HepG2 (cell line): ENCODE data around the gene ABHD18. TPM values are rescaled to one million over a fixed set of nuclear protein-coding genes. Genes with fewer than 3 reads are reported as not detected.
A peak's percentile ranks its signal among the peaks of the same experiment; 100 is the strongest.

Experiments
- CCAR2 ChIP-seq: fragments of 200-400 bp; formaldehyde crosslinking; optimal IDR thresholded peaks from 2 replicates; pipeline ENCODE3; 2018; ENCODE audit warnings: low read depth, mild to moderate bottlenecking, low read length, moderate library complexity
- CHD4 ChIP-seq: fragments of 200-600 bp; sonication (generic); IDR thresholded peaks from 2 replicates; pipeline ENCODE4 v1.7.0; 2017; ENCODE audit warnings: mild to moderate bottlenecking, low read length, borderline replicate concordance
- DMTF1 ChIP-seq: sonication (generic); formaldehyde crosslinking; IDR thresholded peaks from 2 replicates; pipeline ENCODE4 v1.4.0; 2020; ENCODE audit warnings: mild to moderate bottlenecking, missing genetic modification reagents
- E2F2 ChIP-seq: sonication (generic); formaldehyde crosslinking; IDR thresholded peaks from 2 replicates; pipeline ENCODE4 v1.4.0; 2020; ENCODE audit warnings: missing genetic modification reagents, borderline replicate concordance
- FOXJ3 ChIP-seq: sonication (generic); formaldehyde crosslinking; IDR thresholded peaks from 2 replicates; pipeline ENCODE4 v1.4.0; 2020; ENCODE audit warnings: missing genetic modification reagents, mild to moderate bottlenecking, borderline replicate concordance
- KLF12 ChIP-seq: sonication (generic); formaldehyde crosslinking; IDR thresholded peaks from 2 replicates; pipeline ENCODE4 v1.4.0; 2020; ENCODE audit warnings: missing genetic modification reagents, borderline replicate concordance
- NR2F1 ChIP-seq, 2 experiments: fragments of 450-650 bp in 1 of 2; formaldehyde crosslinking in 1 of 2; IDR thresholded peaks; 2 replicates each; pipeline versions ENCODE4 v1.5.0 to v1.6.1; 2016 to 2020; ENCODE audit warnings: mild to moderate bottlenecking in 1 of 2, missing compliant biosample characterization in 1 of 2, missing genetic modification reagents in 1 of 2, moderate library complexity in 1 of 2
- PHF21A ChIP-seq: sonication (generic); formaldehyde crosslinking; IDR thresholded peaks from 2 replicates; pipeline ENCODE4 v1.5.0; 2020; ENCODE audit warnings: mild to moderate bottlenecking, missing genetic modification reagents
- RBAK ChIP-seq: sonication (generic); formaldehyde crosslinking; IDR thresholded peaks from 2 replicates; pipeline ENCODE4 v1.5.1; 2020; ENCODE audit warnings: mild to moderate bottlenecking, missing genetic modification reagents
- REXO4 ChIP-seq: sonication (generic); formaldehyde crosslinking; IDR thresholded peaks from 2 replicates; pipeline ENCODE4 v1.8.0; 2022; ENCODE audit warnings: missing genetic modification reagents, mild to moderate bottlenecking, borderline replicate concordance
- SOX6 ChIP-seq, 2 experiments: fragments of 450-650 bp in 1 of 2; sonication (generic) in 1 of 2; formaldehyde crosslinking in 1 of 2; IDR thresholded peaks; 2 replicates each; pipeline versions ENCODE4 v1.4.0 to v1.6.1; 2017 to 2020; ENCODE audit warnings: antibody characterized with exemption in 1 of 2, mild to moderate bottlenecking in 1 of 2, missing genetic modification reagents in 1 of 2
- SYNCRIP ChIP-seq: fragments of 200-400 bp; formaldehyde crosslinking; IDR thresholded peaks from 2 replicates; pipeline ENCODE4 v1.6.1; 2018; ENCODE audit warnings: mild to moderate bottlenecking, low read depth, low read length; ENCODE audit not compliant: insufficient read depth
- ZNF260 ChIP-seq: sonication (generic); formaldehyde crosslinking; IDR thresholded peaks from 2 replicates; pipeline ENCODE4 v1.4.0; 2020; ENCODE audit warnings: missing genetic modification reagents, low read depth, mild to moderate bottlenecking, borderline replicate concordance
- ZNF331 ChIP-seq: sonication (generic); formaldehyde crosslinking; IDR thresholded peaks from 2 replicates; pipeline ENCODE4 v1.4.0; 2020; ENCODE audit warnings: missing genetic modification reagents
- ZNF33A ChIP-seq: sonication (generic); formaldehyde crosslinking; IDR thresholded peaks from 2 replicates; pipeline ENCODE4 v1.5.1; 2020; ENCODE audit warnings: missing genetic modification reagents, mild to moderate bottlenecking, moderate library complexity, borderline replicate concordance
- ZNF503 ChIP-seq: sonication (generic); formaldehyde crosslinking; IDR thresholded peaks from 2 replicates; pipeline ENCODE4 v1.4.0; 2020; ENCODE audit warnings: missing genetic modification reagents
- ZNF704 ChIP-seq: sonication (generic); formaldehyde crosslinking; IDR thresholded peaks from 2 replicates; pipeline ENCODE4 v1.8.1; 2023; ENCODE audit warnings: mild to moderate bottlenecking, inconsistent platforms, moderate library complexity, missing genetic modification reagents, borderline replicate concordance
- ZNF749 ChIP-seq: sonication (generic); formaldehyde crosslinking; IDR thresholded peaks from 2 replicates; pipeline ENCODE4 v1.8.0; 2022; ENCODE audit warnings: mild to moderate bottlenecking, missing genetic modification reagents, moderate library complexity, borderline replicate concordance
- ZNF850 ChIP-seq: sonication (generic); formaldehyde crosslinking; conservative IDR thresholded peaks from 2 replicates; pipeline ENCODE4 v1.9.0; 2021; ENCODE audit warnings: mild to moderate bottlenecking, missing genetic modification reagents
- ZSCAN30 ChIP-seq: sonication (generic); formaldehyde crosslinking; IDR thresholded peaks from 2 replicates; pipeline ENCODE4 v1.5.0; 2020; ENCODE audit warnings: mild to moderate bottlenecking, missing genetic modification reagents
- ZZZ3 ChIP-seq: sonication (generic); formaldehyde crosslinking; IDR thresholded peaks from 2 replicates; pipeline ENCODE4 v1.4.0; 2020; ENCODE audit warnings: missing genetic modification reagents, mild to moderate bottlenecking, borderline replicate concordance
- polyA plus RNA-seq, 8 experiments: library from polyadenylated mRNA; depleted of rRNA in 3 of 8; stranded (reverse) in 7 of 8; unstranded in 1 of 8; fragments of >200 nt; fragmentation: Illumina TruSeq in 4 of 8; extraction: Trizol in 4 of 8; gene quantifications; 2 replicates each; pipeline versions ENCODE4 v1.2.1 to v1.2.3, GENCODE V29; 2011 to 2016; ENCODE audit warnings: low read depth in 4 of 8, missing spikeins in 1 of 8, mixed read lengths in 1 of 8; ENCODE audit not compliant: insufficient read depth in 1 of 8
- total RNA-seq, 5 experiments: library from RNA; depleted of rRNA; stranded (reverse); fragments of >200 nt; fragmentation: Illumina TruSeq; extraction: Trizol; gene quantifications; 2 replicates each; pipeline ENCODE4 v1.2.3, GENCODE V29; 2016; ENCODE audit warnings: low read depth in 1 of 5

The ABHD18 gene
- total and polyA plus RNA-seq, 2 of the 13 experiments (the other 11 are each of a cell fraction or from before 2014, with no cell fraction given) = 5.5 to 16.3 TPM

GRCh38 chr4:128060699-128061565, 95.7 kb downstream of the ABHD18 start, which contains the start of gene LARP1B (continued):
- TF ChIP-seq DMTF1 (CRISPR knock-in tag) = no peak; the same call in 1 of the 2 replicates
- TF ChIP-seq ZNF749 (CRISPR knock-in tag) = peak; percentile 84
- TF ChIP-seq ZNF33A (CRISPR knock-in tag) = no peak
- no peak for TF ChIP-seq CHD4
- peak; percentile 19; the same call in 1 of the 2 replicates for TF ChIP-seq FOXJ3 (CRISPR knock-in tag)
- no peak for TF ChIP-seq SOX6 (IDR thresholded peaks at IDR 0.05)
- TF ChIP-seq SOX6 (CRISPR knock-in tag; IDR thresholded peaks at IDR 0.05) = peak; percentile 56
- no peak for TF ChIP-seq ZSCAN30 (CRISPR knock-in tag)
- peak; percentile 30; the same call in 1 of the 2 replicates for TF ChIP-seq ZNF503 (CRISPR knock-in tag)
- peak; percentile 97 for TF ChIP-seq KLF12
- TF ChIP-seq REXO4 (CRISPR knock-in tag) = no peak; the same call in 1 of the 2 replicates
- peak; percentile 73; the same call in 1 of the 2 replicates for TF ChIP-seq ZZZ3 (CRISPR knock-in tag)
- no peak for TF ChIP-seq RBAK
- no peak for TF ChIP-seq NR2F1 (CRISPR knock-in tag; IDR thresholded peaks at IDR 0.05)
- TF ChIP-seq ZNF260 (CRISPR knock-in tag) = no peak
- TF ChIP-seq PHF21A (CRISPR knock-in tag) = no peak
- peak; percentile 73; the same call in 1 of the 2 replicates for TF ChIP-seq ZNF331
- no peak for TF ChIP-seq SYNCRIP
- TF ChIP-seq ZNF704 (CRISPR knock-in tag) = 0 out of 2 replicates have a peak, but pooled peaks have one; percentile 33
- no peak for TF ChIP-seq CCAR2
- no peak for TF ChIP-seq E2F2 (CRISPR knock-in tag)
- TF ChIP-seq ZNF850 (CRISPR knock-in tag) = no peak
